ENCODE measurements around the gene MMADHC.
A peak's percentile ranks its signal among the peaks of the same experiment; 100 is the strongest.

The MMADHC gene

DNA sequence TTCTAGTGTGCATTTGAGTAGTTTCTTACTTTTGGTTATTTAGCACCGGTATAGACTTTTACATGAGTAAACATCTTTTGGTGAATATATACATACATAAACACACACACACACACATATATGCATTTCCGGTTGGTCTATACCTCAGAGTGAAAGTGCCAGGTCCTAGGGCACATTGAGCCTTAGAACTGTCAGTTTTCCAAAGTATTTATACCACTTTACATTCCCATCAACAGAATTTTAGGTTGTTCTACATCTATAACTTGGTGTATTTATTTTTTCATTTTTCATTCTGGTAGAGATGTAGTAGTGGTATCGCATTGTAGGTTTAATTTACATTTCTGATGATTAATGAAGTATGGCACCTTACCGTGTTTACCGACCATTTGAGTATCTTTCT lies 22.6 kb downstream of the MMADHC start:
- no peaks in the 10 kb centered on the region for H3K79me2 ChIP-seq (ENCODE audit: insufficient read depth, low read length)
- H4K20me1 ChIP-seq (ENCODE audit: low read depth, low read length): no peaks in the 10 kb centered on the region
- H3K9me3 ChIP-seq (ENCODE audit: insufficient read depth, low read length): no peaks in the 10 kb centered on the region
- H3K27ac ChIP-seq (ENCODE audit: low read depth, low read length): no peak overlapping the region
- no peak overlapping the region for H3K4me2 ChIP-seq (ENCODE audit: low read depth, low read length, poor library complexity, severe bottlenecking)
- H3F3A ChIP-seq (ENCODE audit: insufficient read depth): peaks cover 32% of the 10 kb centered on the region
- H3K36me3 ChIP-seq (ENCODE audit: low read length): peaks cover 31% of the 10 kb centered on the region
- H3K9me2 ChIP-seq (replicated peaks; ENCODE audit: insufficient read depth, low read length): no peaks in the 10 kb centered on the region
- no peaks in the 10 kb centered on the region for H3K27me3 ChIP-seq (ENCODE audit: low read length)
- TF ChIP-seq, protein P1, sequence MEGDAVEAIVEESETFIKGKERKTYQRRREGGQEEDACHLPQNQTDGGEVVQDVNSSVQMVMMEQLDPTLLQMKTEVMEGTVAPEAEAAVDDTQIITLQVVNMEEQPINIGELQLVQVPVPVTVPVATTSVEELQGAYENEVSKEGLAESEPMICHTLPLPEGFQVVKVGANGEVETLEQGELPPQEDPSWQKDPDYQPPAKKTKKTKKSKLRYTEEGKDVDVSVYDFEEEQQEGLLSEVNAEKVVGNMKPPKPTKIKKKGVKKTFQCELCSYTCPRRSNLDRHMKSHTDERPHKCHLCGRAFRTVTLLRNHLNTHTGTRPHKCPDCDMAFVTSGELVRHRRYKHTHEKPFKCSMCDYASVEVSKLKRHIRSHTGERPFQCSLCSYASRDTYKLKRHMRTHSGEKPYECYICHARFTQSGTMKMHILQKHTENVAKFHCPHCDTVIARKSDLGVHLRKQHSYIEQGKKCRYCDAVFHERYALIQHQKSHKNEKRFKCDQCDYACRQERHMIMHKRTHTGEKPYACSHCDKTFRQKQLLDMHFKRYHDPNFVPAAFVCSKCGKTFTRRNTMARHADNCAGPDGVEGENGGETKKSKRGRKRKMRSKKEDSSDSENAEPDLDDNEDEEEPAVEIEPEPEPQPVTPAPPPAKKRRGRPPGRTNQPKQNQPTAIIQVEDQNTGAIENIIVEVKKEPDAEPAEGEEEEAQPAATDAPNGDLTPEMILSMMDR (IDR thresholded peaks at IDR 0.05; ENCODE audit: insufficient read depth, low read length, poor library complexity, severe bottlenecking): no peak
- TF ChIP-seq EZH2phosphoT487 (conservative IDR thresholded peaks at IDR 0.05; ENCODE audit: low read length): no peak
- H2AFZ ChIP-seq (ENCODE audit: low read depth, low read length, severe bottlenecking): no peak overlapping the region
- H3K4me3 ChIP-seq (ENCODE audit: insufficient read depth, low read length, poor library complexity, severe bottlenecking): no peak overlapping the region
- H3K9ac ChIP-seq (ENCODE audit: low read length): no peak overlapping the region

DNA sequence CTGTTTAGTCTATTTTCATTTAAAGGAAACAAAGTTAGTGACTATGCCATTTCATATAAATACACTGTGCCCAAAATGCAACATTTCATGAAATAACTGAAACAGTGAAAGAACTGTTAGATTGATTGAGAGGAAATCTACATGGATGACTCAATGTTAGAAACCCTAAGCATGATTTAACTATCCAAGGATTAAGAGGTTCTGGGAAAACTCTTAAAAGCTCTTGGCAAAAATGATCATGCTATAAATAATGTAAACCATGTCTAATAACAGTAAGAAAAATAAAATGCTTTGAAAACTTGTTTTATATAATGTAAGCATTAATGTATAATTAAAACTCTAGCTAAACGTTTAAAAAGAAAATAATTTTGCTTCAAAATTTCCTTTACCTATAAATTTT lies 23.5 kb downstream of the MMADHC start:
- Histone ChIP-seq H3K4me2 (ENCODE audit: low read depth, low read length, poor library complexity, severe bottlenecking) (peak overlapping the region; percentile 67), H3K36me3 (ENCODE audit: low read length) (peaks cover 22% of the 10 kb centered on the region), H3K9me2 (replicated peaks; ENCODE audit: insufficient read depth, low read length) (no peaks in the 10 kb centered on the region), H4K20me1 (ENCODE audit: low read depth, low read length) (no peaks in the 10 kb centered on the region), H3K4me3 (ENCODE audit: insufficient read depth, low read length, poor library complexity, severe bottlenecking) (no peak overlapping the region), H3K27ac (ENCODE audit: low read depth, low read length) (peak overlapping the region; percentile 57), H3K79me2 (ENCODE audit: insufficient read depth, low read length) (no peaks in the 10 kb centered on the region), H3K27me3 (ENCODE audit: low read length) (no peaks in the 10 kb centered on the region), H3K9me3 (ENCODE audit: insufficient read depth, low read length) (no peaks in the 10 kb centered on the region), H3F3A (ENCODE audit: insufficient read depth) (peaks cover 32% of the 10 kb centered on the region), H2AFZ (ENCODE audit: low read depth, low read length, severe bottlenecking) (no peak overlapping the region), H3K9ac (ENCODE audit: low read length) (no peak overlapping the region)
- no peak for TF ChIP-seq EZH2phosphoT487 (conservative IDR thresholded peaks at IDR 0.05; ENCODE audit: low read length)
- TF ChIP-seq, protein P1 (IDR thresholded peaks at IDR 0.05; ENCODE audit: insufficient read depth, low read length, poor library complexity, severe bottlenecking): no peak

DNA sequence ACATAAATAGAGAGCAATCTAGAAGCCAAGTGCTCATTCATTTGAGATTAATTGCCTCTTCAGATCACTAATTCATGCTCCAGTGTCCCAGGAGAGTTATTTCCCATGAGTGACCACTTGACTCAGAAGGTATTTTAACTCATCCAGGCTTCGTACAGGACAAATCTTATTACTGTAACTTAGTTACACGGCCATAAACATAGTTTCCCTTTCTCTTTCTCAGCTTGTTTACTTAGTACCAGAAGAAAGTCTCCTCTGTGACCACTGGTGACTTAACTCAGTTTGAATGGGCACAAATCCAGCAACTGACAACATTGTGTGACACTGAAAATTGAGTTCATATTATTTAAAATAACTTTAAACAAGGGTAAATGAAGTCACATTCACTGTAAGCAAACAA lies 25.3 kb downstream of the MMADHC start:
- no peaks in the 10 kb centered on the region for H3K9me3 ChIP-seq (ENCODE audit: insufficient read depth, low read length)
- H3K4me3 ChIP-seq (ENCODE audit: insufficient read depth, low read length, poor library complexity, severe bottlenecking): peak overlapping the region; percentile 26
- peak overlapping the region; percentile 67 for H3K4me2 ChIP-seq (ENCODE audit: low read depth, low read length, poor library complexity, severe bottlenecking)
- H2AFZ ChIP-seq (ENCODE audit: low read depth, low read length, severe bottlenecking): peak overlapping the region; percentile 20
- TF ChIP-seq, protein P1 (IDR thresholded peaks at IDR 0.05; ENCODE audit: insufficient read depth, low read length, poor library complexity, severe bottlenecking): no peak
- TF ChIP-seq EZH2phosphoT487 (conservative IDR thresholded peaks at IDR 0.05; ENCODE audit: low read length): no peak
- H3F3A ChIP-seq (ENCODE audit: insufficient read depth): peaks cover 25% of the 10 kb centered on the region
- peaks cover 4% of the 10 kb centered on the region; the same call in 1 of the 2 replicates for H3K36me3 ChIP-seq (ENCODE audit: low read length)
- H3K27me3 ChIP-seq (ENCODE audit: low read length): no peaks in the 10 kb centered on the region
- no peaks in the 10 kb centered on the region for H3K9me2 ChIP-seq (replicated peaks; ENCODE audit: insufficient read depth, low read length)
- no peaks in the 10 kb centered on the region for H3K79me2 ChIP-seq (ENCODE audit: insufficient read depth, low read length)
- peak overlapping the region; percentile 57 for H3K27ac ChIP-seq (ENCODE audit: low read depth, low read length)
- H3K9ac ChIP-seq (ENCODE audit: low read length): peak overlapping the region; percentile 33
- H4K20me1 ChIP-seq (ENCODE audit: low read depth, low read length): no peaks in the 10 kb centered on the region
